HL-60 (cell line): ENCODE data around the gene ITGAE.

Experiments
- POLR2AphosphoS5 ChIP-seq: IDR thresholded peaks from 2 replicates; pipeline ENCODE4 v1.6.1; 2012; ENCODE audit warnings: low read depth
- TF ChIP-seq, protein P1 (sequence below): IDR thresholded peaks from one replicate; pipeline ENCODE4 v1.5.1; 2011; ENCODE audit warnings: low read length, control low read depth, inconsistent platforms; ENCODE audit not compliant: insufficient read depth
- TF ChIP-seq, protein P2 (sequence below): IDR thresholded peaks from 2 replicates; pipeline ENCODE4 v1.6.1; 2012; ENCODE audit warnings: low read depth; ENCODE audit not compliant: insufficient replicate concordance

DNA sequence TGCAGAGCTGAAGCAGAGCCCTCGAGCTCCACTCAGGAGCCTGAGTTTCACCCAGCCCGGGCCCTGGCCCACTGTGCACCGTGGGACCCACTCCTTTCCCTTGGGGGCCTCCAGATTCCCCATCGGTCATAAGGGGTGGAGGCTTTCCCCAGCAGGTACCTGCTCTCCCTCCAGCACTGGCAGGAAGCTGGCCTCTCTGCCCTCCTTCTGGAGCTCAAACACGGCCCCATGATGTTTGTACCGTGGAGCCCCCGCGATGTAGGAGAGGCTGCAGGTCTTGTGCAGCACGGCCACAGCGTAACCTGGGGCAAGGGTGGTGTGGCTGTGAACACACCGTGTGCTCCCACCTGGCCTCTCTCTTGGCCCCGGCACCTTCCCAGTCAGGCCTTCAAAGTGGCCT, 47.4 kb downstream of the ITGAE start:
- TF ChIP-seq, protein P1, sequence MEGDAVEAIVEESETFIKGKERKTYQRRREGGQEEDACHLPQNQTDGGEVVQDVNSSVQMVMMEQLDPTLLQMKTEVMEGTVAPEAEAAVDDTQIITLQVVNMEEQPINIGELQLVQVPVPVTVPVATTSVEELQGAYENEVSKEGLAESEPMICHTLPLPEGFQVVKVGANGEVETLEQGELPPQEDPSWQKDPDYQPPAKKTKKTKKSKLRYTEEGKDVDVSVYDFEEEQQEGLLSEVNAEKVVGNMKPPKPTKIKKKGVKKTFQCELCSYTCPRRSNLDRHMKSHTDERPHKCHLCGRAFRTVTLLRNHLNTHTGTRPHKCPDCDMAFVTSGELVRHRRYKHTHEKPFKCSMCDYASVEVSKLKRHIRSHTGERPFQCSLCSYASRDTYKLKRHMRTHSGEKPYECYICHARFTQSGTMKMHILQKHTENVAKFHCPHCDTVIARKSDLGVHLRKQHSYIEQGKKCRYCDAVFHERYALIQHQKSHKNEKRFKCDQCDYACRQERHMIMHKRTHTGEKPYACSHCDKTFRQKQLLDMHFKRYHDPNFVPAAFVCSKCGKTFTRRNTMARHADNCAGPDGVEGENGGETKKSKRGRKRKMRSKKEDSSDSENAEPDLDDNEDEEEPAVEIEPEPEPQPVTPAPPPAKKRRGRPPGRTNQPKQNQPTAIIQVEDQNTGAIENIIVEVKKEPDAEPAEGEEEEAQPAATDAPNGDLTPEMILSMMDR, result no peak
- TF ChIP-seq, protein P2, sequence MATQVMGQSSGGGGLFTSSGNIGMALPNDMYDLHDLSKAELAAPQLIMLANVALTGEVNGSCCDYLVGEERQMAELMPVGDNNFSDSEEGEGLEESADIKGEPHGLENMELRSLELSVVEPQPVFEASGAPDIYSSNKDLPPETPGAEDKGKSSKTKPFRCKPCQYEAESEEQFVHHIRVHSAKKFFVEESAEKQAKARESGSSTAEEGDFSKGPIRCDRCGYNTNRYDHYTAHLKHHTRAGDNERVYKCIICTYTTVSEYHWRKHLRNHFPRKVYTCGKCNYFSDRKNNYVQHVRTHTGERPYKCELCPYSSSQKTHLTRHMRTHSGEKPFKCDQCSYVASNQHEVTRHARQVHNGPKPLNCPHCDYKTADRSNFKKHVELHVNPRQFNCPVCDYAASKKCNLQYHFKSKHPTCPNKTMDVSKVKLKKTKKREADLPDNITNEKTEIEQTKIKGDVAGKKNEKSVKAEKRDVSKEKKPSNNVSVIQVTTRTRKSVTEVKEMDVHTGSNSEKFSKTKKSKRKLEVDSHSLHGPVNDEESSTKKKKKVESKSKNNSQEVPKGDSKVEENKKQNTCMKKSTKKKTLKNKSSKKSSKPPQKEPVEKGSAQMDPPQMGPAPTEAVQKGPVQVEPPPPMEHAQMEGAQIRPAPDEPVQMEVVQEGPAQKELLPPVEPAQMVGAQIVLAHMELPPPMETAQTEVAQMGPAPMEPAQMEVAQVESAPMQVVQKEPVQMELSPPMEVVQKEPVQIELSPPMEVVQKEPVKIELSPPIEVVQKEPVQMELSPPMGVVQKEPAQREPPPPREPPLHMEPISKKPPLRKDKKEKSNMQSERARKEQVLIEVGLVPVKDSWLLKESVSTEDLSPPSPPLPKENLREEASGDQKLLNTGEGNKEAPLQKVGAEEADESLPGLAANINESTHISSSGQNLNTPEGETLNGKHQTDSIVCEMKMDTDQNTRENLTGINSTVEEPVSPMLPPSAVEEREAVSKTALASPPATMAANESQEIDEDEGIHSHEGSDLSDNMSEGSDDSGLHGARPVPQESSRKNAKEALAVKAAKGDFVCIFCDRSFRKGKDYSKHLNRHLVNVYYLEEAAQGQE, result no peak
- TF ChIP-seq POLR2AphosphoS5, result no peak
